IMR-90 (cell line): ENCODE data around the gene HDAC10. TPM values are rescaled to one million over a fixed set of nuclear protein-coding genes. Genes with fewer than 3 reads are reported as not detected.

ENCODE experiments used
- ATAC-seq: fragments of 200-7000 bp; cut with Tn5 transposase; 2 replicates; pipeline ENCODE4 v1.9.1; 2020; ENCODE audit warnings: low read depth, mild to moderate bottlenecking, moderate library complexity
- BruUV-seq: library from RNA; stranded (reverse); fragments of 400-500 nt; replicated peaks from 2 replicates; lab custom pipeline; 2021; lab: Mats Ljungman, UMichigan
- CTCF ChIA-PET: fragments of 300-600 bp; formaldehyde crosslinking; extraction: SDS; loops from one replicate; lab custom pipeline; 2021; ENCODE audit warnings: antibody characterized with exemption; lab: Yijun Ruan, JAX
- POLR2A ChIA-PET: fragments of 300-600 bp; sonication (Branson Sonifier 250); formaldehyde crosslinking; loops from one replicate; lab custom pipeline; 2022; ENCODE audit warnings: antibody characterized with exemption; ENCODE audit not compliant: unreplicated experiment; lab: Charles Lee
- DNase-seq: peaks from one replicate; pipeline ENCODE4 v3.0.0; 2013
- H2AFZ ChIP-seq: replicated peaks from 2 replicates; pipeline ENCODE3; 2013; ENCODE audit warnings: low read length, mild to moderate bottlenecking; ENCODE audit not compliant: poor library complexity
- H2AK5ac ChIP-seq: 2 replicates; pipeline ENCODE4 v1.6.1; 2013; ENCODE audit warnings: low read depth, low read length, inconsistent platforms
- H2AK9ac ChIP-seq: replicated peaks from 2 replicates; pipeline ENCODE3; 2013; ENCODE audit warnings: mild to moderate bottlenecking, low read depth, low read length, moderate library complexity; ENCODE audit not compliant: poor library complexity
- H2BK120ac ChIP-seq: 2 replicates; pipeline ENCODE4 v1.6.1; 2013; ENCODE audit warnings: low read depth, low read length, inconsistent platforms
- H2BK15ac ChIP-seq: 3 replicates; pipeline ENCODE4 v1.6.1; 2013; ENCODE audit warnings: low read depth, low read length, inconsistent platforms
- H2BK20ac ChIP-seq: 2 replicates; pipeline ENCODE4 v1.6.1; 2013; ENCODE audit warnings: low read depth, mild to moderate bottlenecking, inconsistent platforms, low read length, moderate library complexity
- H2BK5ac ChIP-seq: 2 replicates; pipeline ENCODE4 v1.6.1; 2013; ENCODE audit warnings: mild to moderate bottlenecking, low read depth, low read length, inconsistent platforms; ENCODE audit not compliant: poor library complexity, severe bottlenecking
- H3K14ac ChIP-seq: replicated peaks from 2 replicates; pipeline ENCODE4 v1.6.1; 2013; ENCODE audit warnings: low read depth, low read length, inconsistent platforms
- H3K18ac ChIP-seq: 2 replicates; pipeline ENCODE4 v1.6.1; 2013; ENCODE audit warnings: low read depth, low read length, control low read depth
- H3K23ac ChIP-seq: 2 replicates; pipeline ENCODE4 v1.6.1; 2013; ENCODE audit warnings: low read depth, low read length, inconsistent platforms
- H3K27ac ChIP-seq: 2 replicates; pipeline ENCODE4 v1.5.1; 2013; ENCODE audit warnings: mild to moderate bottlenecking, control low read depth, low read length; ENCODE audit not compliant: insufficient read depth
- H3K27me3 ChIP-seq: 2 replicates; pipeline ENCODE4 v1.6.1; 2013; ENCODE audit warnings: low read length; ENCODE audit not compliant: control insufficient read depth, insufficient read depth
- H3K36me3 ChIP-seq: 2 replicates; pipeline ENCODE4 v1.6.1; 2013; ENCODE audit warnings: low read length, mixed read lengths; ENCODE audit not compliant: control insufficient read depth, insufficient read depth
- H3K4ac ChIP-seq: 2 replicates; pipeline ENCODE4 v1.6.1; 2013; ENCODE audit warnings: low read depth, low read length, inconsistent platforms
- H3K4me1 ChIP-seq: 2 replicates; pipeline ENCODE4 v1.6.1; 2013; ENCODE audit warnings: low read length, mixed read lengths; ENCODE audit not compliant: control insufficient read depth, insufficient read depth
- H3K4me2 ChIP-seq: 2 replicates; pipeline ENCODE4 v1.6.1; 2013; ENCODE audit warnings: low read depth, mild to moderate bottlenecking, control low read depth, low read length, moderate library complexity
- H3K4me3 ChIP-seq: 2 replicates; pipeline ENCODE4 v1.5.1; 2013; ENCODE audit warnings: low read depth, mild to moderate bottlenecking, control low read depth, low read length, moderate library complexity; ENCODE audit not compliant: insufficient read depth
- H3K56ac ChIP-seq: 2 replicates; pipeline ENCODE4 v1.6.1; 2013; ENCODE audit warnings: low read length, inconsistent platforms; ENCODE audit not compliant: insufficient read depth; ENCODE audit errors: extremely low read depth
- H3K79me1 ChIP-seq, 2 experiments: 2 replicates each; pipeline ENCODE4 v1.6.1; 2013; ENCODE audit warnings: low read length in 2 of 2, inconsistent platforms in 1 of 2, low read depth in 1 of 2
- H3K9ac ChIP-seq: 2 replicates; pipeline ENCODE4 v1.6.1; 2013; ENCODE audit warnings: low read depth, low read length, control low read depth
- H3K9me1 ChIP-seq: 2 replicates; pipeline ENCODE4 v1.6.1; 2013; ENCODE audit warnings: low read length, inconsistent platforms; ENCODE audit not compliant: insufficient read depth
- H3K9me3 ChIP-seq: 2 replicates; pipeline ENCODE4 v1.6.1; 2013; ENCODE audit warnings: low read length; ENCODE audit not compliant: control insufficient read depth, insufficient read depth
- H4K20me1 ChIP-seq: 2 replicates; pipeline ENCODE4 v1.6.1; 2013; ENCODE audit warnings: low read length, inconsistent platforms; ENCODE audit not compliant: insufficient read depth
- H4K5ac ChIP-seq: 2 replicates; pipeline ENCODE4 v1.6.1; 2013; ENCODE audit warnings: mild to moderate bottlenecking, low read depth, low read length, control low read depth
- H4K8ac ChIP-seq, 2 experiments: 2 replicates each; pipeline ENCODE4 v1.6.1; 2013; ENCODE audit warnings: low read depth in 2 of 2, low read length in 2 of 2, control low read depth in 1 of 2, inconsistent platforms in 1 of 2
- H4K91ac ChIP-seq: 2 replicates; pipeline ENCODE4 v1.6.1; 2013; ENCODE audit warnings: low read depth, low read length, inconsistent platforms; ENCODE audit not compliant: insufficient read depth
- CEBPB ChIP-seq: IDR thresholded peaks from 2 replicates; pipeline ENCODE4 v1.6.1; 2012; ENCODE audit warnings: low read depth, low read length, improper control_type of control experiment
- WGBS, 2 experiments: methylation state at CpG; one replicate each; pipeline versions ENCODE4 v1.1.5 to v1.1.7; 2013; ENCODE audit warnings: missing lambda C conversion rate in 2 of 2; ENCODE audit not compliant: insufficient read length in 1 of 2; ENCODE audit errors: extremely low coverage in 2 of 2; 5-methylcytosine and 5-hydroxymethylcytosine counted together
- dilution Hi-C: fragments of 300-500 bp; cut with HindIII; formaldehyde crosslinking; loops from one replicate; pipeline ENCODE4 v1.14.3; 2018; ENCODE audit warnings: low sequenced_read_pairs; ENCODE audit not compliant: unreplicated experiment
- in situ Hi-C: fragments of 300-500 bp; cut with MboI; formaldehyde crosslinking; loops from 3 replicates; pipeline ENCODE4 v1.14.3; 2019; ENCODE audit warnings: low sequenced_read_pairs, inconsistent platforms, mixed read lengths
- intact Hi-C: fragments of 100-400 bp; cut with micrococcal nuclease; formaldehyde crosslinking; loops from 2 replicates; pipeline ENCODE4 v1.10.0; 2022
- polyA plus RNA-seq, 3 experiments: library from polyadenylated mRNA; depleted of rRNA; stranded (reverse); fragments of >200 nt; gene quantifications; 2 replicates each; pipeline ENCODE4 v1.2.3, GENCODE V29; 2012; ENCODE audit warnings: low replicate concordance in 1 of 3
- total RNA-seq: library from RNA; depleted of rRNA; stranded (reverse); fragments of >200 nt; gene quantifications from 2 replicates; pipeline ENCODE4 v1.2.3, GENCODE V29; 2012
- TF ChIP-seq, protein P1 (sequence below): conservative IDR thresholded peaks from 2 replicates; pipeline ENCODE4 v1.5.1; 2012; ENCODE audit warnings: mild to moderate bottlenecking, low read depth, low read length, improper control_type of control experiment

Gene HDAC10
- total and polyA plus RNA-seq, 2 of the 4 experiments (the other 2 are of a cell fraction): 3.9 to 35.7 TPM

- dilution Hi-C loops (no loop called here), intact Hi-C loops (loop anchor here (2.0 to 5.0 kb wide), 2 partner anchors 14 to 34 kb away; partner anchors contain the start of genes DENND6B and PLXNB2)
- peaks cover 36% of the 10 kb centered on the region for H3K36me3 ChIP-seq
Observed at GRCh38 chr22:50292643-50293440, 41.8 kb upstream of the HDAC10 start.

More at GRCh38 chr22:50292643-50293440, 41.8 kb upstream of the HDAC10 start:
- DNase-seq (no peak), ATAC-seq (peak; percentile 1)
- in situ Hi-C loops: no loop called here
- peak overlapping the region; percentile 99 for H2BK5ac ChIP-seq
- H3K27ac ChIP-seq: peak overlapping the region; percentile 100
- H3K27me3 ChIP-seq: no peaks in the 10 kb centered on the region
- peak overlapping the region; percentile 97 for H4K91ac ChIP-seq
- peak overlapping the region; percentile 82 for H4K5ac ChIP-seq
- no TSS peak for BruUV-seq
- peak overlapping the region; percentile 91 for H3K14ac ChIP-seq
- H2BK15ac ChIP-seq: peak overlapping the region; percentile 70; the same call in 1 of the 3 replicates
- H2BK20ac ChIP-seq: peak overlapping the region; percentile 47
- H2AK5ac ChIP-seq: peak overlapping the region; percentile 74
- H3K23ac ChIP-seq: peak overlapping the region; percentile 86
- POLR2A ChIA-PET: interaction anchor here (0.6 kb wide), 1 partner anchor 18 kb away, joined by 5 read pairs; no protein-coding TSS in a partner anchor
- peaks cover 8 to 69% of the 10 kb centered on the region in 2 experiments; a peak in 3 of 4 replicates for H3K79me1 ChIP-seq
- peak overlapping the region; percentile 8 for H2AFZ ChIP-seq
- TF ChIP-seq CEBPB: no peak
- TF ChIP-seq, protein P1, sequence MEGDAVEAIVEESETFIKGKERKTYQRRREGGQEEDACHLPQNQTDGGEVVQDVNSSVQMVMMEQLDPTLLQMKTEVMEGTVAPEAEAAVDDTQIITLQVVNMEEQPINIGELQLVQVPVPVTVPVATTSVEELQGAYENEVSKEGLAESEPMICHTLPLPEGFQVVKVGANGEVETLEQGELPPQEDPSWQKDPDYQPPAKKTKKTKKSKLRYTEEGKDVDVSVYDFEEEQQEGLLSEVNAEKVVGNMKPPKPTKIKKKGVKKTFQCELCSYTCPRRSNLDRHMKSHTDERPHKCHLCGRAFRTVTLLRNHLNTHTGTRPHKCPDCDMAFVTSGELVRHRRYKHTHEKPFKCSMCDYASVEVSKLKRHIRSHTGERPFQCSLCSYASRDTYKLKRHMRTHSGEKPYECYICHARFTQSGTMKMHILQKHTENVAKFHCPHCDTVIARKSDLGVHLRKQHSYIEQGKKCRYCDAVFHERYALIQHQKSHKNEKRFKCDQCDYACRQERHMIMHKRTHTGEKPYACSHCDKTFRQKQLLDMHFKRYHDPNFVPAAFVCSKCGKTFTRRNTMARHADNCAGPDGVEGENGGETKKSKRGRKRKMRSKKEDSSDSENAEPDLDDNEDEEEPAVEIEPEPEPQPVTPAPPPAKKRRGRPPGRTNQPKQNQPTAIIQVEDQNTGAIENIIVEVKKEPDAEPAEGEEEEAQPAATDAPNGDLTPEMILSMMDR: 0 out of 2 replicates have a peak, but pooled peaks have one; percentile 4
- CTCF ChIA-PET: no interaction called here
- WGBS, 2 experiments: 71% methylated on average over 14 of the region's 29 CpGs; no CpG with 5 or more reads in 1 of the 2 experiments
- H3K9me1 ChIP-seq: peaks cover 3% of the 10 kb centered on the region
- H3K4ac ChIP-seq: peak overlapping the region; percentile 94
- H4K8ac ChIP-seq: peak overlapping the region; percentile 91
- H2AK9ac ChIP-seq: peak overlapping the region; percentile 94
- peak overlapping the region; percentile 93 for H3K56ac ChIP-seq
- H4K20me1 ChIP-seq: peaks cover 90% of the 10 kb centered on the region
- H3K18ac ChIP-seq: peak overlapping the region; percentile 76
- H3K4me1 ChIP-seq: peaks cover 34% of the 10 kb centered on the region
- H3K4me3 ChIP-seq: peak overlapping the region; percentile 41
- peak overlapping the region; percentile 95 for H3K9ac ChIP-seq
- peak overlapping the region; percentile 74 for H3K4me2 ChIP-seq
- H2BK120ac ChIP-seq: peak overlapping the region; percentile 72
- H3K9me3 ChIP-seq: no peaks in the 10 kb centered on the region
